ENCODE results near the gene GAPVD1. TPM values are rescaled to one million over a fixed set of nuclear protein-coding genes. Genes with fewer than 3 reads are reported as not detected.

GAPVD1 gene
- total and polyA plus RNA-seq, 4 donors = 10.6 to 138 (median 35.2) TPM

DNA sequence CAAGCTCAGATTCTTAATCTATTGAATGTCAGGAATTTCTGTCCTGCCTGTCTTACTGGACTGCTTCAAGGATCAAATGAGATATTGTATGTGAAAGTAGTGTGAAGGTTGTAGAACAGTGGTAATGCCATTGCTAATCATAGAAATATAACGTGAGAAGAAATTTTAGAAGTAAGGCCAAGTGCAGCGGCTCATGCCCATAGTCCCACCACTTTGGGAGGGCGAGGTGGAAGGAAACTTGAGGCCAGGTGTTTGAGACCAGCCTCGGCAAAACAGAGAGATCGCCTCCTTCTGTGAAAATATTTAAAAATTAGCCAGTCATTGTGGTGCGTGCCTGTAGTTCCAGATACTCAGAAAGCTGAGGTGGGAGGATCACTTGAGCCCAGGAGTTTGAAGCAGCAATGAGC, 15.4 kb upstream of the GAPVD1 start:
- Histone ChIP-seq H3K4me3 (no peak overlapping the region), H3K4me1 (ENCODE audit: control insufficient read depth in 5 of 5, insufficient read depth in 5 of 5, low read length in 5 of 5) (peaks cover 0 to 6% (median 0%) of the 10 kb centered on the region in 5 donors), H3K27me3 (ENCODE audit: control insufficient read depth in 3 of 3, insufficient read depth in 3 of 3, low read length in 2 of 3) (no peaks in the 10 kb centered on the region), H3K9ac (ENCODE audit: insufficient read depth in 1 of 2, low read length in 2 of 2) (no peak overlapping the region), H3K9me3 (ENCODE audit: control insufficient read depth in 4 of 4, insufficient read depth in 3 of 4, low read length in 3 of 4) (no peaks in the 10 kb centered on the region), H3K36me3 (ENCODE audit: control insufficient read depth in 4 of 4, insufficient read depth in 4 of 4, low read length in 4 of 4) (no peaks in the 10 kb centered on the region), H3K27ac (ENCODE audit: low read depth in 1 of 2, low read length in 1 of 2) (no peak overlapping the region)
- TF ChIP-seq, protein P1, sequence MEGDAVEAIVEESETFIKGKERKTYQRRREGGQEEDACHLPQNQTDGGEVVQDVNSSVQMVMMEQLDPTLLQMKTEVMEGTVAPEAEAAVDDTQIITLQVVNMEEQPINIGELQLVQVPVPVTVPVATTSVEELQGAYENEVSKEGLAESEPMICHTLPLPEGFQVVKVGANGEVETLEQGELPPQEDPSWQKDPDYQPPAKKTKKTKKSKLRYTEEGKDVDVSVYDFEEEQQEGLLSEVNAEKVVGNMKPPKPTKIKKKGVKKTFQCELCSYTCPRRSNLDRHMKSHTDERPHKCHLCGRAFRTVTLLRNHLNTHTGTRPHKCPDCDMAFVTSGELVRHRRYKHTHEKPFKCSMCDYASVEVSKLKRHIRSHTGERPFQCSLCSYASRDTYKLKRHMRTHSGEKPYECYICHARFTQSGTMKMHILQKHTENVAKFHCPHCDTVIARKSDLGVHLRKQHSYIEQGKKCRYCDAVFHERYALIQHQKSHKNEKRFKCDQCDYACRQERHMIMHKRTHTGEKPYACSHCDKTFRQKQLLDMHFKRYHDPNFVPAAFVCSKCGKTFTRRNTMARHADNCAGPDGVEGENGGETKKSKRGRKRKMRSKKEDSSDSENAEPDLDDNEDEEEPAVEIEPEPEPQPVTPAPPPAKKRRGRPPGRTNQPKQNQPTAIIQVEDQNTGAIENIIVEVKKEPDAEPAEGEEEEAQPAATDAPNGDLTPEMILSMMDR (IDR thresholded peaks at IDR 0.05; ENCODE audit: control extremely low read depth, extremely low read depth) = no peak
- ATAC-seq (ENCODE audit: insufficient read depth, low FRiP score) (no peak), DNase-seq (no peak)
- 78 to 82% methylated on average over 6 of the region's 6 CpGs for WGBS, 2 donors

DNA sequence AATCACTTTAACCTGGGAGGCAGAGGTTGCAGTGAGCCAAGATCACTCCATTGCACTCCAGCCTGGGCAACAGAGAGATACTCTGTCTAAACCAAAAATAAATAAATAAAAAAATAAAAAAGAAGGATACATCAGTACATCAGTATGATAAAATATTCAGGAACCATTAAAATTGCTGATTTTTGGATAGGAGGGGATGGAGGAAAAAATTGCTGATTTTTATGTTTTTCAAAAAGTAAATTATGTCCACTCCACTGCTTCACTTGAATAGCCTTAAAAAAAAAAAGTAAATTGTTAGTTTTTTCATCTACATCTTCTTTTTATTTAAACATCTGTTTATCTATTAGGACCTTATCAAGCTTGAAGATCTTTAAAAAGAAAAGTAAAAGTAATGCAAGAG, 7.4 kb upstream of the GAPVD1 start:
- TF ChIP-seq, protein P1 (IDR thresholded peaks at IDR 0.05; ENCODE audit: control extremely low read depth, extremely low read depth) = no peak
- no peak overlapping the region for H3K9ac ChIP-seq (ENCODE audit: insufficient read depth in 1 of 2, low read length in 2 of 2)
- H3K4me3 ChIP-seq = no peak overlapping the region
- H3K9me3 ChIP-seq (ENCODE audit: control insufficient read depth in 4 of 4, insufficient read depth in 3 of 4, low read length in 3 of 4) = no peaks in the 10 kb centered on the region
- no peaks in the 10 kb centered on the region for H3K4me1 ChIP-seq (ENCODE audit: control insufficient read depth in 5 of 5, insufficient read depth in 5 of 5, low read length in 5 of 5)
- H3K27ac ChIP-seq (ENCODE audit: low read depth in 1 of 2, low read length in 1 of 2) = no peak overlapping the region
- H3K27me3 ChIP-seq (ENCODE audit: control insufficient read depth in 3 of 3, insufficient read depth in 3 of 3, low read length in 2 of 3) = no peaks in the 10 kb centered on the region
- DNase-seq (no peak), ATAC-seq (ENCODE audit: insufficient read depth, low FRiP score) (no peak)
- H3K36me3 ChIP-seq (ENCODE audit: control insufficient read depth in 4 of 4, insufficient read depth in 4 of 4, low read length in 4 of 4) = no peaks in the 10 kb centered on the region

DNA sequence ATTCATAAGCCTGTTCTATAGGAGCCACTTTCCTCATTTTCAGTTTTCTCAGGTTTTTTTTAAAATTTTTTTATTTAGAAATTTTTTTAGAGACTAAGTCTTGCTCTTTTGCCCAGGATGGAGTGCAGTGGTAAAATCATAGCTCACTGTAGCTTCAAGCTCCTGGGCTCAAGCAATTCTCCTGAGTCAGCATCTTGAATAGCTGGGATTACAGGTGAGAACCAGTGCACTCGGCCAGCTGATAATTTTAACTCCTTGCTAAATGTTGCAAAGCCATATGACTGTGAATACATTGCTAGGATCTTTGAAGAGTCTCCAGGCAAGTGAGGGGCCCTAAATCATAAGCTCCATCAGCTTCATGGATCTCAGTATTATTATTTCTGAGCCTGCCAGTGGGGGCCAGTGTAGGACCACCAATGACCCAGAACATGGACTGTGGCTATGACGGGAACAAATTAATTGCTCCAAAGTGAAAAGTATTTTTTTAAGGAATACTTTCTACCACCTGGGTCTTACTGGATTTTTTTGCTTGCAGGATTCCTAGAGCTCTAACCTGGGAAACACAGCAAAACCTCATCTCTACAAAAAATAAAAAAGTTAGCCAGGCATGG, 5.7 kb upstream of the GAPVD1 start:
- Histone ChIP-seq H3K4me1 (ENCODE audit: control insufficient read depth in 5 of 5, insufficient read depth in 5 of 5, low read length in 5 of 5) (no peaks in the 10 kb centered on the region), H3K36me3 (ENCODE audit: control insufficient read depth in 4 of 4, insufficient read depth in 4 of 4, low read length in 4 of 4) (no peaks in the 10 kb centered on the region), H3K4me3 (no peak overlapping the region), H3K27me3 (ENCODE audit: control insufficient read depth in 3 of 3, insufficient read depth in 3 of 3, low read length in 2 of 3) (no peaks in the 10 kb centered on the region), H3K9ac (ENCODE audit: insufficient read depth in 1 of 2, low read length in 2 of 2) (no peak overlapping the region), H3K9me3 (ENCODE audit: control insufficient read depth in 4 of 4, insufficient read depth in 3 of 4, low read length in 3 of 4) (no peaks in the 10 kb centered on the region), H3K27ac (ENCODE audit: low read depth in 1 of 2, low read length in 1 of 2) (no peak overlapping the region)
- TF ChIP-seq, protein P1 (IDR thresholded peaks at IDR 0.05; ENCODE audit: control extremely low read depth, extremely low read depth) = peak; percentile 20
- ATAC-seq (ENCODE audit: insufficient read depth, low FRiP score) (no peak), DNase-seq (peak; percentile 32 to 49 (median 43))
- 38 to 53% methylated on average over 2 of the region's 2 CpGs for WGBS, 2 donors
